Measurements from ENCODE around the gene WDR20. TPM values are rescaled to one million over a fixed set of nuclear protein-coding genes. Genes with fewer than 3 reads are reported as not detected.
A peak's percentile ranks its signal among the peaks of the same experiment; 100 is the strongest.

WDR20 gene
- total RNA-seq, 1 experiment from 2014 or later = 25.6 TPM

DNA sequence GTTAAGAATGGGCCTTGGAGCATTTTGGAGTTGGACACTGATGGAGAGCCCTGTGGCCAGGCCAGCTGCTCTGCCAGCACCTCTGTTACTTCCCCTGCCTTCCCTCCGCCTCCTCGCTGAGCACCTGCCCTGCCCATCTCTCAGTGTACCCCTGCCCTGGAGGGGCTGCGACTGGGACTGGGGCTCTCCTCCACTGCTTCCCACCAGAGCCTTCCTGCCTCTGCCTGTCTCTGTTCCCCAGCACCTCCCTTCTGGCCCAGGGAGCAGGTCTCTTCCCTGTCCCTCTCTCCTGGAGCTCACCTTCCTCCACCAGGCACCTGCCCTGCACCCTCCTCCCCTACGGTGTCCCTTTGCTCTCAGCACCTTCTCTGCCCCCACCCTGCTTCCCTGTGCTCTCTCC, 62.1 kb downstream of the WDR20 start:
- TF ChIP-seq, protein P1, sequence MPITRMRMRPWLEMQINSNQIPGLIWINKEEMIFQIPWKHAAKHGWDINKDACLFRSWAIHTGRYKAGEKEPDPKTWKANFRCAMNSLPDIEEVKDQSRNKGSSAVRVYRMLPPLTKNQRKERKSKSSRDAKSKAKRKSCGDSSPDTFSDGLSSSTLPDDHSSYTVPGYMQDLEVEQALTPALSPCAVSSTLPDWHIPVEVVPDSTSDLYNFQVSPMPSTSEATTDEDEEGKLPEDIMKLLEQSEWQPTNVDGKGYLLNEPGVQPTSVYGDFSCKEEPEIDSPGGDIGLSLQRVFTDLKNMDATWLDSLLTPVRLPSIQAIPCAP (CRISPR knock-in tag; IDR thresholded peaks at IDR 0.05) = no peak
- TF ChIP-seq, protein P2, sequence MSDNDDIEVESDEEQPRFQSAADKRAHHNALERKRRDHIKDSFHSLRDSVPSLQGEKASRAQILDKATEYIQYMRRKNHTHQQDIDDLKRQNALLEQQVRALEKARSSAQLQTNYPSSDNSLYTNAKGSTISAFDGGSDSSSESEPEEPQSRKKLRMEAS (CRISPR knock-in tag; IDR thresholded peaks at IDR 0.05) = no peak
- TF ChIP-seq, protein P3, sequence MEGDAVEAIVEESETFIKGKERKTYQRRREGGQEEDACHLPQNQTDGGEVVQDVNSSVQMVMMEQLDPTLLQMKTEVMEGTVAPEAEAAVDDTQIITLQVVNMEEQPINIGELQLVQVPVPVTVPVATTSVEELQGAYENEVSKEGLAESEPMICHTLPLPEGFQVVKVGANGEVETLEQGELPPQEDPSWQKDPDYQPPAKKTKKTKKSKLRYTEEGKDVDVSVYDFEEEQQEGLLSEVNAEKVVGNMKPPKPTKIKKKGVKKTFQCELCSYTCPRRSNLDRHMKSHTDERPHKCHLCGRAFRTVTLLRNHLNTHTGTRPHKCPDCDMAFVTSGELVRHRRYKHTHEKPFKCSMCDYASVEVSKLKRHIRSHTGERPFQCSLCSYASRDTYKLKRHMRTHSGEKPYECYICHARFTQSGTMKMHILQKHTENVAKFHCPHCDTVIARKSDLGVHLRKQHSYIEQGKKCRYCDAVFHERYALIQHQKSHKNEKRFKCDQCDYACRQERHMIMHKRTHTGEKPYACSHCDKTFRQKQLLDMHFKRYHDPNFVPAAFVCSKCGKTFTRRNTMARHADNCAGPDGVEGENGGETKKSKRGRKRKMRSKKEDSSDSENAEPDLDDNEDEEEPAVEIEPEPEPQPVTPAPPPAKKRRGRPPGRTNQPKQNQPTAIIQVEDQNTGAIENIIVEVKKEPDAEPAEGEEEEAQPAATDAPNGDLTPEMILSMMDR (IDR thresholded peaks at IDR 0.05) = no peak
- TF ChIP-seq JAZF1 (CRISPR knock-in tag; IDR thresholded peaks at IDR 0.05) = no peak
- ChIA-PET POLR2A (no interaction called here), CTCF (no interaction called here)
- Mint-ChIP-seq H3K27me3 (ENCODE audit: low read depth) (no peaks in the 10 kb centered on the region), H3K4me1 (peaks cover 3% of the 10 kb centered on the region; the same call in 1 of the 2 replicates), H3K9me3 (no peaks in the 10 kb centered on the region), H3K4me3 (no peak overlapping the region), H3K36me3 (peaks cover 13% of the 10 kb centered on the region), H3K27ac (peak overlapping the region; percentile 61; the same call in 1 of the 2 replicates)
- ATAC-seq (peak; percentile 57), DNase-seq (ENCODE audit: low spot score) (no peak)

DNA sequence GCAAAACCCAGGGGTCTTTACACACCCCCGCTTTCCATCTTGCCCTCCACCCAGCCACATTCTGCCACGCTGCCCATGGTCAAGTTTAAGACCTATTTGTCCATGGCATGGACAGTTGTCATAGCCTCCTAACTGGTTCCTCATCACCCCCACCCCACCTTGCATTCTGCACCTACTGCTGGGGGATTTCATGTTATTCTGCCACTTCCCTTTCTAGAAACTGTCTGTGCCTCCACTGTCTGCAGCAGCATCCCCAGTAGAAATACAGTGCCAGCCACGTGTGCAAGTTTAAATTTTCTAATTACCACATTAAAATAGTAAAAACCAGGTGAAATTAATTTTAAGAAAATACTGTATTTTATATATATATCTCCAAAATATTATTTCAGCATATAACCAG, 63.2 kb downstream of the WDR20 start:
- DNase-seq (ENCODE audit: low spot score) (no peak), ATAC-seq (no peak)
- Mint-ChIP-seq H3K9me3 (no peaks in the 10 kb centered on the region), H3K4me3 (no peak overlapping the region), H3K27ac (no peak overlapping the region), H3K36me3 (peaks cover 5% of the 10 kb centered on the region; the same call in 1 of the 2 replicates), H3K4me1 (peaks cover 3% of the 10 kb centered on the region; the same call in 1 of the 2 replicates), H3K27me3 (ENCODE audit: low read depth) (no peaks in the 10 kb centered on the region)
- ChIA-PET POLR2A (interaction anchor here (0.7 kb wide), 1 partner anchor 22 kb away, joined by 6 read pairs; no protein-coding TSS in a partner anchor), CTCF (interaction anchor here (1.0 kb wide), 1 partner anchor 156 kb away, joined by 4 read pairs; no protein-coding TSS in a partner anchor)
- TF ChIP-seq, protein P4, sequence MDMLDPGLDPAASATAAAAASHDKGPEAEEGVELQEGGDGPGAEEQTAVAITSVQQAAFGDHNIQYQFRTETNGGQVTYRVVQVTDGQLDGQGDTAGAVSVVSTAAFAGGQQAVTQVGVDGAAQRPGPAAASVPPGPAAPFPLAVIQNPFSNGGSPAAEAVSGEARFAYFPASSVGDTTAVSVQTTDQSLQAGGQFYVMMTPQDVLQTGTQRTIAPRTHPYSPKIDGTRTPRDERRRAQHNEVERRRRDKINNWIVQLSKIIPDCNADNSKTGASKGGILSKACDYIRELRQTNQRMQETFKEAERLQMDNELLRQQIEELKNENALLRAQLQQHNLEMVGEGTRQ (CRISPR knock-in tag; IDR thresholded peaks at IDR 0.05) = no peak
- TF ChIP-seq, protein P5, sequence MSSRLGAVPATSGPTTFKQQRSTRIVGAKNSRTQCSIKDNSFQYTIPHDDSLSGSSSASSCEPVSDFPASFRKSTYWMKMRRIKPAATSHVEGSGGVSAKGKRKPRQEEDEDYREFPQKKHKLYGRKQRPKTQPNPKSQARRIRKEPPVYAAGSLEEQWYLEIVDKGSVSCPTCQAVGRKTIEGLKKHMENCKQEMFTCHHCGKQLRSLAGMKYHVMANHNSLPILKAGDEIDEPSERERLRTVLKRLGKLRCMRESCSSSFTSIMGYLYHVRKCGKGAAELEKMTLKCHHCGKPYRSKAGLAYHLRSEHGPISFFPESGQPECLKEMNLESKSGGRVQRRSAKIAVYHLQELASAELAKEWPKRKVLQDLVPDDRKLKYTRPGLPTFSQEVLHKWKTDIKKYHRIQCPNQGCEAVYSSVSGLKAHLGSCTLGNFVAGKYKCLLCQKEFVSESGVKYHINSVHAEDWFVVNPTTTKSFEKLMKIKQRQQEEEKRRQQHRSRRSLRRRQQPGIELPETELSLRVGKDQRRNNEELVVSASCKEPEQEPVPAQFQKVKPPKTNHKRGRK (CRISPR knock-in tag; IDR thresholded peaks at IDR 0.05; ENCODE audit: borderline replicate concordance) = no peak
- no peak for TF ChIP-seq MLX (CRISPR knock-in tag; IDR thresholded peaks at IDR 0.05)
- no peak for TF ChIP-seq MXD4 (CRISPR knock-in tag; IDR thresholded peaks at IDR 0.05; ENCODE audit: borderline replicate concordance)
- no peak for TF ChIP-seq NFE2L1 (CRISPR knock-in tag; IDR thresholded peaks at IDR 0.05)
- TF ChIP-seq, protein P1 (CRISPR knock-in tag; IDR thresholded peaks at IDR 0.05) = no peak
- TF ChIP-seq GRHL2 (CRISPR knock-in tag; IDR thresholded peaks at IDR 0.05; ENCODE audit: insufficient replicate concordance, severe bottlenecking) = no peak
- TF ChIP-seq, protein P6, sequence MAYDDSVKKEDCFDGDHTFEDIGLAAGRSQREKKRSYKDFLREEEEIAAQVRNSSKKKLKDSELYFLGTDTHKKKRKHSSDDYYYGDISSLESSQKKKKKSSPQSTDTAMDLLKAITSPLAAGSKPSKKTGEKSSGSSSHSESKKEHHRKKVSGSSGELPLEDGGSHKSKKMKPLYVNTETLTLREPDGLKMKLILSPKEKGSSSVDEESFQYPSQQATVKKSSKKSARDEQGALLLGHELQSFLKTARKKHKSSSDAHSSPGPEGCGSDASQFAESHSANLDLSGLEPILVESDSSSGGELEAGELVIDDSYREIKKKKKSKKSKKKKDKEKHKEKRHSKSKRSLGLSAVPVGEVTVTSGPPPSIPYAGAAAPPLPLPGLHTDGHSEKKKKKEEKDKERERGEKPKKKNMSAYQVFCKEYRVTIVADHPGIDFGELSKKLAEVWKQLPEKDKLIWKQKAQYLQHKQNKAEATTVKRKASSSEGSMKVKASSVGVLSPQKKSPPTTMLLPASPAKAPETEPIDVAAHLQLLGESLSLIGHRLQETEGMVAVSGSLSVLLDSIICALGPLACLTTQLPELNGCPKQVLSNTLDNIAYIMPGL (CRISPR knock-in tag; IDR thresholded peaks at IDR 0.05) = no peak
- TF ChIP-seq AR (CRISPR knock-in tag; IDR thresholded peaks at IDR 0.05) = no peak
- TF ChIP-seq CBFB (CRISPR knock-in tag; IDR thresholded peaks at IDR 0.05; ENCODE audit: low read depth) = no peak
- TF ChIP-seq E2F1 (CRISPR knock-in tag; IDR thresholded peaks at IDR 0.05) = no peak
- TF ChIP-seq, protein P3 (IDR thresholded peaks at IDR 0.05) = no peak
- no peak for TF ChIP-seq FOXK1 (CRISPR knock-in tag; IDR thresholded peaks at IDR 0.05)

All from WTC11 (cell line).